Neural progenitor cell (in vitro differentiated cells): ENCODE measurements around the gene PRKCE. TPM values are rescaled to one million over a fixed set of nuclear protein-coding genes. Genes with fewer than 3 reads are reported as not detected.

Source experiments
- DNase-seq: peaks from one replicate; pipeline ENCODE4 v3.0.0-alpha.2; 2016; ENCODE audit warnings: low spot score
- H2AFZ ChIP-seq: fragments of 200-600 bp; sonication (generic); replicated peaks from 2 replicates; pipeline ENCODE4 v1.6.1; 2016; ENCODE audit warnings: antibody characterized with exemption
- H3F3A ChIP-seq: fragments of 200-600 bp; sonication (generic); 2 replicates; pipeline ENCODE4 v1.6.1; 2016; ENCODE audit warnings: antibody characterized with exemption, low read depth
- H3K27ac ChIP-seq: fragments of 200-600 bp; sonication (generic); 2 replicates; pipeline ENCODE4 v1.5.1; 2016; ENCODE audit warnings: mild to moderate bottlenecking
- H3K27me3 ChIP-seq: fragments of 200-600 bp; sonication (generic); 2 replicates; pipeline ENCODE4 v1.6.1; 2016; ENCODE audit warnings: mild to moderate bottlenecking, moderate library complexity
- H3K36me3 ChIP-seq: fragments of 200-600 bp; sonication (generic); 2 replicates; pipeline ENCODE4 v1.5.1; 2016
- H3K4me1 ChIP-seq: fragments of 200-600 bp; sonication (generic); 2 replicates; pipeline ENCODE4 v1.6.1; 2016; ENCODE audit warnings: mixed run types
- H3K4me2 ChIP-seq: fragments of 200-600 bp; sonication (generic); 2 replicates; pipeline ENCODE4 v1.6.1; 2016
- H3K4me3 ChIP-seq: fragments of 200-600 bp; sonication (generic); 2 replicates; pipeline ENCODE4 v1.5.1; 2016
- H3K79me2 ChIP-seq: fragments of 200-600 bp; sonication (generic); 2 replicates; pipeline ENCODE4 v1.6.1; 2016; ENCODE audit warnings: low read depth
- H3K9ac ChIP-seq: fragments of 200-600 bp; sonication (generic); 2 replicates; pipeline ENCODE4 v1.6.1; 2016
- H3K9me3 ChIP-seq: fragments of 200-600 bp; sonication (generic); 2 replicates; pipeline ENCODE4 v1.5.1; 2016; ENCODE audit warnings: low read depth
- H4K20me1 ChIP-seq: fragments of 200-600 bp; sonication (generic); 2 replicates; pipeline ENCODE4 v1.6.1; 2016; ENCODE audit warnings: low read depth
- H3K27ac Mint-ChIP-seq: 3 replicates; pipeline ENCODE4 v1.8.0; 2021; ENCODE audit warnings: mixed read lengths
- H3K27me3 Mint-ChIP-seq: 2 replicates; pipeline ENCODE4 v1.8.0; 2022; ENCODE audit warnings: low read depth, mild to moderate bottlenecking, inconsistent platforms, moderate library complexity, mixed read lengths; ENCODE audit not compliant: insufficient read depth
- H3K36me3 Mint-ChIP-seq: 3 replicates; pipeline ENCODE4 v1.8.0; 2021; ENCODE audit warnings: mixed read lengths
- H3K4me1 Mint-ChIP-seq: 3 replicates; pipeline ENCODE4 v1.8.0; 2021; ENCODE audit warnings: mixed read lengths
- H3K4me3 Mint-ChIP-seq: 3 replicates; pipeline ENCODE4 v1.8.0; 2021; ENCODE audit warnings: mild to moderate bottlenecking, moderate library complexity, mixed read lengths
- H3K9me3 Mint-ChIP-seq: 3 replicates; pipeline ENCODE4 v1.8.0; 2020; ENCODE audit warnings: mixed read lengths
- EZH2 ChIP-seq: fragments of 200-600 bp; sonication (generic); IDR thresholded peaks from 2 replicates; pipeline ENCODE4 v1.6.1; 2017; ENCODE audit warnings: antibody characterized with exemption, mild to moderate bottlenecking, moderate library complexity
- EZH2phosphoT487 ChIP-seq: fragments of 200-600 bp; sonication (generic); IDR thresholded peaks from 2 replicates; pipeline ENCODE4 v1.6.1; 2017; ENCODE audit warnings: antibody characterized with exemption
- total RNA-seq: library from RNA; depleted of rRNA; stranded (reverse); fragments of >200 nt; gene quantifications from 2 replicates; pipeline ENCODE4 v1.2.3, GENCODE V29; 2015; ENCODE audit warnings: low replicate concordance
- TF ChIP-seq, protein P1 (sequence below): fragments of 200-600 bp; sonication (generic); IDR thresholded peaks from 2 replicates; pipeline ENCODE4 v1.5.1; 2017; ENCODE audit warnings: antibody characterized with exemption, mild to moderate bottlenecking

Gene PRKCE
- total RNA-seq, 1 donor from 2014 or later, result 4.1 TPM

DNA sequence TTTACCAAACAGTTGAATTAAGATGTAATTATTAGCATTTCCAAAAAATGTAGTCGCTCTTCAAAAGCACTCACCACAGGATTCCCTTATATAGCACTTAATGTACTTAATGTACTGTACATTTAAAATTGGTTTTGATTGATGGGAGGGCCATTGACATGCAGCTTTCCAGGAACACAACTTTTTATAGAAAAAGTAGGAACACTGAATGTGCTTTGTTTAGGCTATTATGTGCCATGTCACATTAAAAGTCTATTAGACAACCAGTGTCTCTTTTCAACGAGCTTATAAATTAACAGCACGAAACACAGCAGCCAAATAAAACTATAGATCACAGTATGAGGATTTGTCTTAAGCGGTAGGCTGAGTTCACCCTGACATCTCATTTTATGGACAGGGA, 301.1 kb downstream of the PRKCE start:
- no peaks in the 10 kb centered on the region for H3K4me1 ChIP-seq
- H3K27ac Mint-ChIP-seq, result no peak overlapping the region
- no peaks in the 10 kb centered on the region for H3K36me3 Mint-ChIP-seq
- H3K27me3 Mint-ChIP-seq, result no peaks in the 10 kb centered on the region
- no peaks in the 10 kb centered on the region for H3K4me1 Mint-ChIP-seq
- no peaks in the 10 kb centered on the region for H3K79me2 ChIP-seq
- H2AFZ ChIP-seq, result no peak overlapping the region
- H3K27me3 ChIP-seq, result no peaks in the 10 kb centered on the region
- TF ChIP-seq, protein P1, sequence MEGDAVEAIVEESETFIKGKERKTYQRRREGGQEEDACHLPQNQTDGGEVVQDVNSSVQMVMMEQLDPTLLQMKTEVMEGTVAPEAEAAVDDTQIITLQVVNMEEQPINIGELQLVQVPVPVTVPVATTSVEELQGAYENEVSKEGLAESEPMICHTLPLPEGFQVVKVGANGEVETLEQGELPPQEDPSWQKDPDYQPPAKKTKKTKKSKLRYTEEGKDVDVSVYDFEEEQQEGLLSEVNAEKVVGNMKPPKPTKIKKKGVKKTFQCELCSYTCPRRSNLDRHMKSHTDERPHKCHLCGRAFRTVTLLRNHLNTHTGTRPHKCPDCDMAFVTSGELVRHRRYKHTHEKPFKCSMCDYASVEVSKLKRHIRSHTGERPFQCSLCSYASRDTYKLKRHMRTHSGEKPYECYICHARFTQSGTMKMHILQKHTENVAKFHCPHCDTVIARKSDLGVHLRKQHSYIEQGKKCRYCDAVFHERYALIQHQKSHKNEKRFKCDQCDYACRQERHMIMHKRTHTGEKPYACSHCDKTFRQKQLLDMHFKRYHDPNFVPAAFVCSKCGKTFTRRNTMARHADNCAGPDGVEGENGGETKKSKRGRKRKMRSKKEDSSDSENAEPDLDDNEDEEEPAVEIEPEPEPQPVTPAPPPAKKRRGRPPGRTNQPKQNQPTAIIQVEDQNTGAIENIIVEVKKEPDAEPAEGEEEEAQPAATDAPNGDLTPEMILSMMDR, result no peak
- TF ChIP-seq EZH2 (no peak), EZH2phosphoT487 (no peak)
- no peak overlapping the region for H3K27ac ChIP-seq
- no peaks in the 10 kb centered on the region for H3K9me3 ChIP-seq
- no peak overlapping the region for H3K4me2 ChIP-seq
- no peak for DNase-seq
- no peaks in the 10 kb centered on the region for H4K20me1 ChIP-seq
- H3K9me3 Mint-ChIP-seq, result no peaks in the 10 kb centered on the region
- no peak overlapping the region for H3K4me3 Mint-ChIP-seq
- H3K36me3 ChIP-seq, result no peaks in the 10 kb centered on the region
- no peak overlapping the region for H3K9ac ChIP-seq
- H3F3A ChIP-seq, result no peaks in the 10 kb centered on the region
- no peak overlapping the region for H3K4me3 ChIP-seq

DNA sequence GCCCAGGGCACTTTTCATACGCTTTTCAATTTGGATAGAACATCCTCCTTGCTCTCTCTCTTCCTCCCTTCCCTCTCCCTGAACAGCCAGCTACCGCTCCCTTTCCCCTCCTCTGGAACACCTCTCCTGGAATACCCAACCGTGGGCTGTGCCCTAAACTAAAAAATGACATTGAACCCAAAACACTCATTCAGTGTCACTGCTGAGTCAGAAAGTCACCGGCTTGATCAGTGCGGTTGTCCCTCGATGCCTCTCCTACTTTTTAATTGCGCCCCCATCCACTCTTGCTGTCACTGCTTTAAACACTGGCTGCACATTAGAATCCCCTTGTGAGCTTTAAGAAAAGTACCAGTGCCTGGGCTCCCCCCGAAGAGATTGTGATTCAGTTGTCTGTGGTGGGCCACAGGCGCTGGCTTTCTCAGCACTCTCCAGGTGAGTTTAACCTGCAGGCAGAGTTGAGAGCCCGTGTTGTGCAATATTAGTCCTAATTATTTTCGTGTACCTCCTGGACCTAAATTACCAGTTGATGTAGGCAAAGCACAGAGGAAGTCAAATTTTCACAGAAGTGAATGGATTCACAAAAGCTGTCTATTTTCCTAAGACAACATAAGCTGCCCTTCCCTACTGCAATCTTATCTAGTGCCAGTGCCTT, 302.0 kb downstream of the PRKCE start:
- Mint-ChIP-seq H3K4me1 (no peaks in the 10 kb centered on the region), H3K27ac (no peak overlapping the region), H3K36me3 (no peaks in the 10 kb centered on the region), H3K4me3 (no peak overlapping the region), H3K9me3 (no peaks in the 10 kb centered on the region), H3K27me3 (no peaks in the 10 kb centered on the region)
- Histone ChIP-seq H3K4me1 (no peaks in the 10 kb centered on the region), H3K9me3 (no peaks in the 10 kb centered on the region), H3K4me2 (no peak overlapping the region), H3K4me3 (no peak overlapping the region), H3F3A (no peaks in the 10 kb centered on the region), H3K79me2 (no peaks in the 10 kb centered on the region), H3K27me3 (no peaks in the 10 kb centered on the region), H3K9ac (no peak overlapping the region), H4K20me1 (no peaks in the 10 kb centered on the region), H3K27ac (no peak overlapping the region), H3K36me3 (no peaks in the 10 kb centered on the region), H2AFZ (no peak overlapping the region)
- TF ChIP-seq EZH2phosphoT487 (no peak), EZH2 (no peak)
- TF ChIP-seq, protein P1, result no peak
- no peak for DNase-seq

DNA sequence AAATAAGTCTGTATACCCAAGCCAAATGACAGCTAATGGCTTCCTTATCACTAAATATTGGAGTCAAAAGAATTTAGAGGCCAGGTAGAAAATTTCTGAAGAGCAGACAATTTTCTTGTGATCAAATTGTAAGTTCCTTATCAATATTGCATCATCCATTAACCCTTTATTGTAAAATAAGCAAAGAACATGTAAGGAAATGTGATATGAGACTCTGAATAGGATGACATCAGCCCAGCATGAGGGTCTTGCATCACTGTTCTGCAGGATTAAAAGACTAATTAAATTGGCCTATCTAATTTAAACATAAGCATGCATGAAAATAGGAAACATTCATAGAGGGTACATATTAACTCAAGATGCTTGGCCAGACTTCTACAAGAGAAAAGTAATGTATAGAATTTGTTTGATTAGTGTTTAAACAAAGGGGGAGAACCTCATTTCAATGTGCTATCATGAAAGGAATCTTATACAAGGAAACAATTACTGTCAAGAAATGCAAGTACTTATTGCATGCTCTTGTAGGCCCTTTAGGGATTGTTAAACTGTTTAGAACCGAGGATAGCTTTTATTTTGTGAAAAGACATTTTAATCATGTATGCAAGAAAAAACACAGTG, 302.9 kb downstream of the PRKCE start:
- H3K27ac Mint-ChIP-seq, result no peak overlapping the region
- H3K4me3 ChIP-seq, result no peak overlapping the region
- no peak for TF ChIP-seq EZH2
- no peak for TF ChIP-seq EZH2phosphoT487
- TF ChIP-seq, protein P1, result no peak
- no peaks in the 10 kb centered on the region for H3K9me3 Mint-ChIP-seq
- no peak overlapping the region for H3K27ac ChIP-seq
- no peak overlapping the region for H2AFZ ChIP-seq
- no peak overlapping the region for H3K9ac ChIP-seq
- no peaks in the 10 kb centered on the region for H3K27me3 Mint-ChIP-seq
- no peak overlapping the region for H3K4me2 ChIP-seq
- H3K27me3 ChIP-seq, result no peaks in the 10 kb centered on the region
- no peaks in the 10 kb centered on the region for H4K20me1 ChIP-seq
- peaks cover 6% of the 10 kb centered on the region for H3K4me1 Mint-ChIP-seq
- H3K9me3 ChIP-seq, result no peaks in the 10 kb centered on the region
- H3K36me3 Mint-ChIP-seq, result no peaks in the 10 kb centered on the region
- no peaks in the 10 kb centered on the region for H3K36me3 ChIP-seq
- H3K4me1 ChIP-seq, result no peaks in the 10 kb centered on the region
- H3K79me2 ChIP-seq, result no peaks in the 10 kb centered on the region
- DNase-seq, result no peak
- no peaks in the 10 kb centered on the region for H3F3A ChIP-seq
- no peak overlapping the region for H3K4me3 Mint-ChIP-seq
